Iris pigment epithelial cell (primary cell): ENCODE measurements around the gene PRICKLE2.
A peak's percentile ranks its signal among the peaks of the same experiment; 100 is the strongest.

Experiments used
- DNase-seq: peaks from one replicate; pipeline ENCODE4 v3.0.0-alpha.2; 2011; ENCODE audit warnings: low read depth

Gene PRICKLE2

DNA sequence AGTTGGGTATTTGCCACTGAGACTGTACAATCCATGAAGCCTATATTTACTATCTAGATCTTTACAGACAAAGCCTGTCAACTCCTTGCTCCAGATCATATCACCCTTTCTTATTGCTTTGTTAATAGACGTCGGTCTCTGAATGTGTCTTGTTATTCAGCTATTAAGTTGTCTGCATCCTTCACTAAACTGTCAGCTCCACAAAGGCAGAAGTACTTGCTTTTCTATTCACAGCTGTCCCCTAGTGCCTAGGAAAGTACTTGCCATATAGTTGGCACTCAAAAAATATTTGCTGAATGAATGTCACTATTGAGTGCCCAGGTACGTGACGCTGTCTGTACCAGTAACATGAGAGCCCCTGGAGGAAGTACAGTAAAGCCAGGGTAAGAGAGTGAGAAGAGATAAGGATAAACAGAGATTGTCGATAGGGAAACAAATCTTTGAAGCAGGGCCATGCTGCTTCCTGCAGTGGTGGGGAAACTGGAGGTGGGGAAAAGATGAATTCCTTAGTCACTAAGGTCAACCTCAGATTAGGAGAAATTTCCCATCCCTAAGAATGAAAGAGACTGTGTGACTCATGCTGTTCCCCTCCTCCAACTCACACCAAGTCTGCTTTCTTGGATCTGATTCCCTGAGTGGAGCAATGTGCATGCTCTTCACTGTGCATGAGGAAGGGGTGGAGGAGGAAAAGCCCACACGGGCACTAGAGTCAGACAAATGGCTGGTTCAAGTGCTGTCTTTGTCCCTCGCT, 36.3 kb downstream of the PRICKLE2 start:
- DNase-seq: peak; percentile 93

DNA sequence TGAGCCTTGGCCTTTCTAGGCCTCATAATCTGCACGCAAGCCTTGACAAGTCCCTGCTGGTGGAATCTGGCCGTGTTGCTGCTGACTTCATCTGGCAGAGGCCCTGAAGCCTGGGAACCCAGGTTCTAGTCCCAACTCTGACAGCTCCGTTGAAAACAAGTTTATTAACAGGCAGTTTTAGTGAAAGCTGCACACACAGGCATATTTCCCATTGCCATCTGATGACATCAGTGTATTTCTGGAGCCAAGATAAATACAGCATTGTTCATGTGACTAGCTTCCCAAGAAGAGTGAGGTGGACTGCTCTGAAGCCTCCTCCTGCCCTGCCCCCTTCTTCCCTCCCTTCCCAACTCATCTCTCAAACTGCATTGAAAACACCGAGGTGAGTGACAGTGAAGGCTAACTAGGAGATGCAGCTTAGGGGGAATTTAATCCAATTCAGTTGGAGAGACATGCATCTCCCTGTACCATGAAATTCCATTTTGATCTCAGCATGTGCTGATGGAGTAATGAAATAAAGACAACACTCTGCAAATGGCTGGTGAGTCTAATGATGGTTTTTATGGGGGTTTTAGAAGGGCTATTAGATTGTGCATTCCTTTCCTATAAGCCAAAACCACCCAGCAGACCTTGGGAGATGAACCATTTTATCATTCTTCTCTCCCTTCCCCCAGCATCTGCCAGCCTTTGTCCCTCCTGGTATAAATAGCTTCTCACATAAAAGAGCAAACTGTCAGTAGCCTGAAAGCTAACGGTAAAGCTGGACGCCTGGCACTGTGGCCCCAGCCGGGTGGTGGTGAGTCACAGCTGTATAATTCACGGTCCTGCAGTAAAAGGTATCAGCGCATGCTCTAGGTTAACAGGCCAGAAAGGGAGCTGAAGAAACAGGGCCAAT, 38.0 kb downstream of the PRICKLE2 start:
- DNase-seq: peak; percentile 98

DNA sequence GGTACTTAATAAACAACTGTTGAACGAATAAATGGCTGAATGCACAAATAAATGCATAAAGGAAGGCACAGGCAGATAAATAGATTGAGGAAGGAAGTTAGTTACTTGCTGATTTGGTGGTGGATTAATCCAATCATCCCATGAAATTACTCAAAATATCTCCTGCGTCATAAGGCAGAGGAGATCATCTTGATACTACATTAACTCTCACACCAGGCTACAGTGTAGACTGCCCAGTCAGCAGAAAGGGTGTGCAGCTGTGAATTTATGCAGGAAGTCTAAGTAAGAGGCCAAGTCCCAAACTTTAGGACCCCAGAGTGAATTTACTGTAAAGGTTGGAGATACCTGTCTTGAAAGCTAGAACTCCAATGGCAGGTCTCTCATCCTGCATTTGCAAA, 38.6 kb downstream of the PRICKLE2 start:
- DNase-seq: no peak

DNA sequence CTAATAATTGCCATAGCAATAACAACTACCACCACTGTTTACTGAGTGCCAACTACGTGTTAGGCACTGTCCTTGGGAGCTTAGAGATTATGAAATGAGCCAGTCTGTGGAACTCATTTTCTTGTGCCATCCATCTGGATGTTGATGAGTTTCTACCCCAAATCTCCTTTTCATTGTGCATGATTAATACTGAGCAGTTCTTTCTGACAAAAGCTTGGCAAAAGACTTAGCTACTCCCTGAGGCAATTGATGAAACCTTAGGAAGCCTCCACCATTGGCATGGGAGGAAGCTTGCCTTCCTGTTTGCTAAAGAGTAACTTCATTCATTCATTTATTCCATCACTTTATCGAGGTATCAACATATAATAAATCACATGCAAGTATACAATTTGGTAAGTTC, 39.8 kb downstream of the PRICKLE2 start:
- no peak for DNase-seq

DNA sequence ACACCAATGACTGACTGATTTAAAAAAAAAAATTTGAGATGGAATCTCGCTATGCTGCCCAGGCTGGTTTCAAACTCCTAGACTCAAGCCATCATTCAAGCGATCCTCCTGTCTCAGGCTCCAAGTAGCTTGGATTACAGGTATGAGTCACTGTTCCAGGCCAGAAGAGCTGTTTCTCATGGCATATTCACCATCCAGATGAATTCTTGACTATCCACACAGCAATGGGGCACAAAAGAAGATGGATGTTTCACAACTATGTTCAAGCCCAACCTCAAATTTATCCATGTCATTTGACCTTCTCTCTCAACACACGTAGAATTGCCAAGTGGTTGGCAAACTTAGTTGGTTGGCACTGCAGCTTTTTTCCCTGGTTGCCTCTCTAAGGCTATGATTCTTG, 40.6 kb downstream of the PRICKLE2 start:
- DNase-seq: peak; percentile 64

DNA sequence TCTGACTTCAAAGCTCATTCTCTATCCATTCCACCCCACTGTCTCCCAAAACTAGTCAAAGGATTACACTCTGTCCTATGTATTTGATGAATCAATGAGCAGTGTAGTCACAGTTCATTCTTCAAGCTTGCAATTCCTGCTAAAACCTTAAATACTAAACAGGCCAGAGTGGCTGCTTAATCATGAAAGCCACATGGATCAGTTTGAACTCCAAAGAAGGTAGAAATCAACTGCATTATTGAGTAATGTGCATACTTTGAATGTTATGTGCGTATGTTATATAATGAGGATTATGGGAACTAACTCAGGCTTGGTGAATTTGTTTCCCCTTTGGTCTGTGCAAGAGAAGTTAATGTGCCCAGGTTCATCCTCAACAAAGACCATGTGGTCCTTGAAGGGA, 45.4 kb downstream of the PRICKLE2 start:
- peak; percentile 75 for DNase-seq

DNA sequence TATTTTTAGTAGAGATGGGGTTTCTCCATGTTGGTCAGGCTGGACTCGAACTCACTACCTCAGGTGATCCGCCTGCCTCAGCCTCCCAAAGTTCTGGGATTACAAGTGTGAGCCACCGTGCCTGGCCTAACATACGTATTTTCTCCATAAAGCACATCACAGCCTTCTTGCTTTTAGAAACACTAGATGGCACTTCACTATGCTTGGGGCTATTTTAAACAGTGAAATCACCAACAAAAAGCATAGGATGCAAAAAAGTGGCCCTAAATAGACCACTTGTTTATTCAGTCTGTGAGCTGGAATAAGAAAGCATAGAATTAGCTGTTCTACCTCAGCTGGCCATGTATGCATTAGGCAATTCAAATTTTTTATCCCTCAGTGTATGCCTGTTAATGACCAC, 46.0 kb downstream of the PRICKLE2 start:
- no peak for DNase-seq

DNA sequence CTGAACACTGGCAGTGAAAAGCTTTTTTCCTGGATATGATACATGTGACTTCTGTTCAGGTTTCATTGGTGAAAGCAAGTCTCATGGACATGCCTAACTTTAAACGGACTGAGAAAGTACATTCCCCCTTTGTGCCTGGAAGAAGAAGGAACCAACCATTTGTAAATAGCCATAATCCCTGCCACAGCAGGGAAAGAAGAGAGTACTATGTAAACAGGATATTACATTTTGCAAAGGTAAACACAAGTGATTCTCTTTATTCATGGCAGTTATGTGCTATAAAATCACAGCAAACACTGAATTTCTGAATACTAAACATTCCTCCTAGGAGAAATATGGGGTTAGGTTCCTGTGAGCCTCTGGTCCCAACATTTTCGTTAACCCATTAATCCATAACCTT, 46.8 kb downstream of the PRICKLE2 start:
- DNase-seq: no peak

DNA sequence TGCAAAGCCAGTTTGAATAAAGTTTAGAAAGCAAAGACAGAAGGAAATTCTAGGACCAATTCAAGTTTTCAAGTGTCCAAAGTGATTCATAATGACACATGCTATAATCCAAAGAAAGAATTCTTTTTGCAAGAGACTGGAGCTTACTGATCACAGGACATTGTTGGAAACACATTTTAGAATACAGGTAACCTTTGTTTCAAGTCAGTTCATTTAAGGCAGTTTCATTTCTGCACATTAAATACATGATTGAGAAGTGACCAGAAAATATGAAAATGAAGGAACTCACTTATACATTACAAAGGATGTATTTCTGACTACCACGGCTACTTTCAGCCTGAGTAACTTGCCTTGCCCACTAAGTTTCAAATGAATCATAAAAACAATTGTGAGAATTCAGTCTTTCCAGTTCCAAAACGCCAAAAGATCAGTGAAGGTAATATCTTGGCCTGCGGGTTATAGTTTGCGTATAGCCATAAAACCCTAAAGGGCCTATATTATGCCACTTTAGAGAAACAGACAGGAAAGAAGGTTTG, 48.7 kb downstream of the PRICKLE2 start:
- DNase-seq: peak; percentile 39

DNA sequence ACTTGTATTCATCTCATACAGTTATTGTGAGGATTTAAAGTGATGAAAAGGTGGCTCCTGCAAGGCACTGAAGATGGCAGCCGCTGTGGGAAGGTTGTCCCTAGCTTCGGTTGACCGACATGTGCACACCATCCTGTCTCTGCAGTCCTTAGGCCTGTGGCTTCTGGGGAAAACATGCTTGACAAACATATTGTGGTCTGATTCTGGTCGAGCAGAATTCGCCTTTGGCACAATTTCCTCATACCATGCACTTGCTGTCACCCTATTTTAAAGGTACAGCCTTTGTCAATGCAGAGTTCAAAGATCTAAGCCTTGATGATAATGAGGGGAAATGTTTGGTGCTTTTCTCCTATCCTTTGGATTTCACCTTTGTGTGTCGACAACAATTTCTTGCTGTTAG, 50.9 kb downstream of the PRICKLE2 start:
- no peak for DNase-seq

DNA sequence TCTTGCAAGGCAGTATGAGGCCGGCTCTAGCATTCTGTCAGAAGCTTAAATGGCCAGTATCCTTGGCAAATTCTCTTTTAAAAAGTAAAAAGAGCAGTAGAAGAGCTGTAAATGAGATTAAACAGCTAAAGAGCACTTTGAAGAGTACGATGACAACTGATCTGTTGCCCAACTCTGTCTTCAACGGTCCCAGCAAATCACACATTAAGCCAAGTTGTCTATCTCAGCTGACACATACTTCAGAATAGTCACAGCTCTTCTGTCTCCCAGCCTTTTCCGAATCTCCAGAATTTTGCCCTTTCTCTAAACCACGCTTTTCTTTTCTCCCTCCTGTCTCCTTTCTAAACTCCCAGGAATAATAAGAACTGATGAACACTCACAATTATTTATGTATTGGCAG, 51.7 kb downstream of the PRICKLE2 start:
- DNase-seq: no peak

DNA sequence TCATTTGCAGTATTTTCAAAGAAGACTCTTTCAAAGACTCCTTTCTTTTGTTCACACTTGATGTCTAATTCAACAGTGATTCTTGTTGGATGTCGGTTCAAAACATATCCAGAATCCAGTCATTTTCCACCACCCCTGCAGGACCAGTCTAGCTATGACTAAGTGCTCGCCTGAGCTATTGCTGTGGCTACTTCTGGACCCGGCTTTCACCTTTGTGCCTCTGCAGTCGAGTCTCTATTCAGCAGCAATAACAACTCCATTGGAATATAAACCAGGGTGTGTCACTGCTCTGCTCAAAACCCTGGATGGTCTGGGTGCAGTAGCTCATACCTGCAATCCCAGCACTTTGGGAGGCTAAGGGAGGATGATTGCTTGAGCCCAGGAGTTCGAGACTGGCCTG, 55.0 kb downstream of the PRICKLE2 start:
- no peak for DNase-seq

DNA sequence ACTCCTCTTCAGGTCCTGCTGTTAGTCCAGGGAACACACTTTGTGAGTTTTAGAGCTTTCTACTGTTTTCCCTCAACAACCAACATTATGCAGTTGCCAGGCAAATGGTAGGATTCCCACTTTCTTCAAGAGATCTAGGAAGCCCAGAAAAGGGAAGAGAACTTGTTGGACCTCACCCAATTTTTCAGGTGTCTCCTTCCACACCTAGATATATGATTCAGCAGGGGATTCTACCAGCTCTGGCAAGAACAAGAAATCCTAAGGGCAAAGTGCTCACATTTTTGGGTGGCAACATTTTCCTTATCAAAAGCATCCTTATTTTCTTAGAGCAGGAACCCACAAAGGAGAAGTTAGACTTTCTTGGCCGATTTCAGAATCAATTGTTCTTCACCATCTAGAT, 57.4 kb downstream of the PRICKLE2 start:
- DNase-seq: no peak

DNA sequence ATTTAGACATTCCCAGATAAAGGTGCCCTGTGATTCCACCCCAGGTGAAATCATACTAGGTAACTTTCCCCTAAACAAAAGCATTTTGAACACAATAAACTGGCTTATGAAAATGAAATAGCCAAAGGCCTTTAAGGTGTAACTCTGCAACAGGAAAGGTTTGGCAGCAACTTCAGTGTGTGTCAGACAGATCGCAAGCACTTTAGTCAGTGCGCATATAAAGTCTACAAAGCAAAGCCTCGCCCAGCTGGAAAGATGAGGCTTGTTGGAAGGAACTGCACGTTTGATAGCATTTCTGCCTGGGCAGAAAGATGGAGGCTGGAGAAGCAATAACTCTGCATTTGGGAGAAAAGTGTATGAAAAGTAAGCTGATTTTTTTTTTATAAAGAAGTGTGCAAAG, 57.9 kb downstream of the PRICKLE2 start:
- no peak for DNase-seq

DNA sequence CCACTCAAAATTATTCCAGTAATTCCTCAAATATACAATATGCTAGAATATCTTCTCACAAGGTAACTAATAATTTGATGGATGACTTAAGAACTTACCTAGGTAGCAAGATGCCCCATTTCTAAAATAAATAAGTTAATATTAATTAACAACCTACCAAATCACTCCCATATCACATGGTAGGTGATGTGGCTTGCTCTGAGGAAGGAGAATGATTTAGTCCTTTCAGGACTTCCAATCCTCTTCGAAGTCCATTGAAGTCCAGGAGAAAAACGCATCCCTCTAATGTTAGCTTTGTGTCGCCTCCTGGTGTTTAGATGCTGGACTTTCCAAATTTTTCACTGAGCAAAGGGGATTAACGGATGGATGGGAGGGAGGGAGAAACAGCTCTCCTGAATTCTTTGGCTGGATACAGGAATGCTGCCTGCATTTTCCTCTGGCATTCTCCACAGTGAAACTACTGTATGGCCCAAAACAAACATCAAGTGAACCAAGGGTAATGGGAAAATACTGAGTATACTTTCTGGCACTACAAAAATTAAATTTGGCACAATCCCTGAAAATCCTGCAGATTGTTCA, 58.6 kb downstream of the PRICKLE2 start:
- no peak for DNase-seq

DNA sequence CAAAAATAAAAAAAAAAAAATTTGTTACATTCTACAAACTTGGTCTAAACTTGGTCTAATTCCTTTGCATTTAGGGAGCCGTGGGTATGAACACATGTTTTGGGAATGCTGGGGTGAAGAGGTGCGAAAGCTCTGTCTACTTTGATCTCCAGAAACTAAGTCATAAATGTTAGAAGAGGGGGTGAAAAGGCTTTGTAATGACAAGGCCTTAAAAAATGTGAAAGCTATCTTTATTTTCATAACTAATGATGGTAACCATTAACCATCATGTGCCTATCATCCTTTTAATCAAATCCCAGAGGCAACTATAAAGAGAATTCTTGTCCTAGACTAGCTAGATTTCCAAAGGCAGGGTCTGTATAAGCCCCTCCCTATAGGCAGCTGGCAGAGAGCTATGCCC, 60.9 kb downstream of the PRICKLE2 start:
- no peak for DNase-seq

DNA sequence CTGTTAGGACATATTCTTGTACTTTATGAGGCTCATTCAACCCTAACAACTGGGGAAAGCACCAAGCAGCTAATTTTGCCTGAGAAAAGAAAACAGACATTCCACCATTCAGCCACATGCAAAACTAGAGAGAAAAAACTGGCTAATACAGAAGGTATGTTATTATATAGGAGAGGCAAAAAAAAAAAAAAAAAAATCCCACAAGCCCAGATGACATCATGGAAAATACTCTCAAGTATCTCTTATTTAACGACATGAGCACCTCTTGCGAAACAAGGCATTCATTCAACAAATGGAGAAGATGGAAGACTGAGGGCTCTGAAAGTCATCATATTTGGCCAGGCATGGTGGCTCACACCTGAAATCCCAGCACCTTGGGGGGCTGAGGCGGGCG, 61.5 kb downstream of the PRICKLE2 start:
- DNase-seq: peak; percentile 92

DNA sequence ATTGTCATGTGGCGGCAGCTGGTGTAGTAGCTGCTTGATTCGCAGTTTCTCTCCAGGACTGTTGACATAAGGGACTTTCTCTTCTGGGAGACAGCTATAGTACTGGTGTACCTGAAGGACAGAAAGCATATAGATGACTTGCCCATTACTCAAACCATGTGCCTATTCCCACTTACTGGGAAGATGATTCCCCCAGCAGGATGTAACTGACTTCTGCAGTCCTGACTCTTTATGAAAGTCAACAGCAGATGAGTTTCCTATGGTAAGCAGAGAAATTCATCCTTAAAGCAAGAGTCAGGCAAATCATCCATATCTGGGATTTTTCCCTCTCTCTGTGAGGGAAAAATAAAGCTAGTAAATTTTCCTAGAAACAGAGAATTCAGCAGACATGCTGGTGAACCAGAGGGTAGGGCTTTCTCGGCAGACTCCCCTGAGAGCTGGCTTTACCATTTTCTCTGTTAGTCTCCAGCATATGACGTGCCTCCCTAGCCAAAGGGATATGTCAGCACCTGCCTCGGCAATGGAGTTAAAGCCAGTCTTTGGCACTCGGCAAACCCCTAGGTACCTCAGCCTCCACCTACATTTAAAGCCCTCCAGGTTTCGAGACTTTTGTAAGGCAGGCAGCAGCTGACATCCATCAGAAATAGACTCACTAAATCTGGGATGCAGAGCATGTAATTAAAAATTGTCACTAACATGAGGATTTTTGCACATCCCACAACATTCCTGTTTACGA, 62.1 kb downstream of the PRICKLE2 start:
- no peak for DNase-seq

DNA sequence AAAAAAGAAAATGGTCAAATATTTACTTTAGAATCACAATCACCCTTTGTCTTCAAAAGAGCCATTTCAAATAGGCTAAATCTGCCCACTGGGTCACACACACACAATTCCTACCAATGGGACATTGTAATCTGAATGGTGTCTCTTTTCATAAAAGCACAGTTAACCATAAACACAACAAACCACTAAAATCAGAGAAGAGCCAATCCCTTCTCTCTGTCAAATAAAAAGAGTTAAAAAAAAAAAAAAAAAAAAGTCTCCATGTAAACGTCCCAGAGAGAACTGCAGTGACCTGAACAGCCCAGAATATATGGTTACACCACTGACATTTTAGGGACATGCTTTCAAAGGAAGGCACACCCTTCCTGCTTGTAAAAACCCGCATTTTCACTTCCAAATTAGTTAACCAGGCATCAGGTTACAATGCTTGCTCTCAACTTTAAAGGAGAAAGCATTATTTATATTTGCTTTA, 63.7 kb downstream of the PRICKLE2 start:
- DNase-seq: no peak

DNA sequence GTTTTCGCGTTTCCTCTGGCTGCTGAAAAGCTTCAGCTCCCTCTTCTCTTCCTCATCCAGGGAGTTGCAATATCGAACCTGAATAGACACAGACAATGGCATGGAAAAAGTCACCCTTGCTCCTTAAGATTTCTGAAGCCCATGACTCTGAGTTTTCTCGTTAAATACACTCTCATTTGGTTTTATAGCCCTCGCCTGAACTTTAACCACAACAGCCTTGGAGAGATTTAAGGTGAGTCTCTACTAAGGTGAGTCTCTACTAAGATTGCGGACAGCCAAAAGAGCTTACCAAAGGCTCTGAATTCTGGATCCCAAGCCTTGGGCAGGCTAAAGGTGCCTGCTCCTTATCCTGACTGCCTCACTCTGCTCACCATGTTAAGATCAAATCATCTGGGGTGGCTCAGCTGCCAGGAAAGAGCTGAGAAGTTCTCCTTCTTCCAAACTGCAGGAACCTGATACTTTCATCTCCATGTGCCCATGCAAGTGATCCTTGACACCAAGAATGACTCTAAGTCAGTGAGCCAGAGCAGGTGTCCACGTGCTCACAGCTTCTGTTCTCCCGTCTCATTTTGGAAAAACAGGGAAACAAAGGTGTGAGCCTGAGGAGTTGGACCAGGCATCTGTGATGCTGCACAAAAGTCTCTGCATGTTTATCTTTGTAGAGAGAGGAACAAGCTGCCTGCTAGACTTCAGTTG, 65.1 kb downstream of the PRICKLE2 start:
- DNase-seq: no peak

DNA sequence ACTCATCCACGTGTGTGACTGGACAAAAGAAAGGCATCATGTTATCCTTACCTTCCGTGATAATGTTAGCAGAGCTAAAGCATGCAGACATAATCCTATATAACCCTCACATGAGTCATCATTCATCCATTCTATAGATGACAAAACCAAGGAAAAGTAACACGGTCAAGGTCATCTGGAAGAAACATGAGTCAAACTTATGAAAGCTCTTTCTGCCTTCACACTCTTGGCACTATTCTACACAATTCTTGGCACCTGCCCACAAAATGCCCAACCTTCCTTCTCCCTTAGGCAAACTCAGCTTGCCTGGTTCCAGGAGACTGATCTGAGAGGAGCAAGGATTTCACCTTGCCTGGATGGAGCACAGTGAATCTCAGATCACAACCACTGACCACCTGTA, 66.9 kb downstream of the PRICKLE2 start:
- peak; percentile 31 for DNase-seq
